ENCODE data around the gene HABP2. TPM values are rescaled to one million over a fixed set of nuclear protein-coding genes. Genes with fewer than 3 reads are reported as not detected.

HABP2 gene
- total RNA-seq, 2 experiments from 2014 or later: not detected

DNA sequence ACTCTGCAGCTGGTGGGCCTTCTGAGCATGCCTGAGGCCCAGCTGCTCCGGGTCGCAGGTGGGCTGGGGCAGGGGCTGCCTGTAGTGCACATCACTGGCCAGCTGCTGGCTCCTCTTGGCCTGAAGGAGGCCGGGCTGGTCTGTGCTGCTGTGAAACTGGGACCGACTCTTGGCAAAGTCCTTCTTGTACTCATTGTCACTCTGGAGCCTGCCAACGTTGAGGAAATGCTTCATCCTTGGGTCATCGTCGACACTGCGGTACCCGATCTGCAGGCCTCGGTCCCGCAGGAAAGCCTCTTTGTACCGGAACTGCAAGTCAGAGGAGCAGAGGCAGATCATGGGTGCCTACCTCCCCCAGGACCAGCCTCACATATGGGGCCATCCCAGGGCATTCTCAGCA is 37.7 kb downstream of the HABP2 start:
- Mint-ChIP-seq H3K4me3 (no peak overlapping the region), H3K36me3 (no peaks in the 10 kb centered on the region), H3K27ac (no peak overlapping the region), H3K27me3 (peaks cover 5% of the 10 kb centered on the region), H3K4me1 (peaks cover 3% of the 10 kb centered on the region), H3K9me3 (no peaks in the 10 kb centered on the region)
- DNase-seq: no peak

- DNase-seq: no peak
- Mint-ChIP-seq H3K9me3 (no peaks in the 10 kb centered on the region), H3K4me3 (no peak overlapping the region), H3K4me1 (peaks cover 3% of the 10 kb centered on the region), H3K36me3 (no peaks in the 10 kb centered on the region), H3K27ac (no peak overlapping the region), H3K27me3 (peaks cover 5% of the 10 kb centered on the region)
Observed at GRCh38 chr10:113592380-113592779, 39.5 kb downstream of the HABP2 start.

DNA sequence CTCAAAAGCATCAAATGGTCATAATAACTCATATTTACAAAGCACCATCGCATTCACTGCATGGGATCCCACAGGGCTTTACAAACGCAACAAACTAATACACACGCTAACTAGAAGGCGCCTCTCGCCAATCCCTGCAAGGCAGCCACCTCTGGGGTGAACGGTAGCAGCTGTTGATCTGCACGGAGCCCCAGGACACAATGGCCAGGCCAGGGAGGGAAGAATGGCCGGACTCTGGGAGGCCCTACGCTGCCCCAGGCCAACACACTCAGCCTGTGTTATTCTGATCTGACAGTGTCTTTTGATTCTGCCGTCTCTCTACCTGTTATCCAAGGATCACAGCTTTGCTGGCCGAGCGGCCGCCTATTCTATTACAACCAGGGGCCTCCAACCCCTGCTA is 41.8 kb downstream of the HABP2 start:
- Mint-ChIP-seq H3K27me3 (peaks cover 7% of the 10 kb centered on the region), H3K4me3 (no peak overlapping the region), H3K4me1 (peaks cover 3% of the 10 kb centered on the region), H3K9me3 (no peaks in the 10 kb centered on the region), H3K36me3 (no peaks in the 10 kb centered on the region), H3K27ac (no peak overlapping the region)
- no peak for DNase-seq

- Mint-ChIP-seq H3K27ac (no peak overlapping the region), H3K4me3 (no peak overlapping the region), H3K9me3 (no peaks in the 10 kb centered on the region), H3K27me3 (peaks cover 10% of the 10 kb centered on the region), H3K4me1 (no peaks in the 10 kb centered on the region), H3K36me3 (no peaks in the 10 kb centered on the region)
- no peak for DNase-seq
Observed at GRCh38 chr10:113600569-113600968, 47.7 kb downstream of the HABP2 start.

DNA sequence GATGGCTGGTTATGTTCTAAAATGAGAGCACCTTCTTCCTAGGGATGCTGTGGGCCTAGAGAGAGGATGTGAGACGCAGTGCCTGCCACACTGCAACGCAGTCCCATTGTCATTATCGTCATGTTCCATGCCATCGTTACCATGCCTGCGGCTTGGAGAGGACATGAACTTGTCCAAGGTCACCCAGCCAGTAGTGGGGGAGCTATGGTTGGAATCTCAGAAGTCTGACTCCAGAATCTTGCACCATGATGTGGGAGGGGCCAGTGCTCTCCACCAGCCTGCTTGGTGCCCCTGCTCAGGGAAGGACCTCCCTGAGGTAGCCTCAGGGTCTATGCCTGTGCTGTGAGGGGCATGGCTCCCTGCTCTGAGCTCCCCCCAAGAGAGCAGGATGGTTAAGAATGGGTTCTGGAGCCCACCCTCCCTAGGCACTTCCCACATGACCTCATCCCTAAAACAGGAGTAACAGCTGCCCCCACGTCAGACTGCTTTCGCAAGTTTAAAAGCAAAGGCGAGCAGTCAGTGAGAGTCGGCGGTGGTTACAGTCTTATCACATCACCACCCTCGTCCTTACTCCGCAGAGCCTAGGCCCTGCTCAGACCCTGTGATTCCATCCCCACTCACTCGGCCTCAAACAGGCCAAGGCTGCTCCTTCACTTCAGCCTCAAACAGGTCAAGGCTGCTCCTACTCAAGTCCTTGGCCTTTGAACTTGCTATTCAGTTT is 50.4 kb downstream of the HABP2 start:
- no peak overlapping the region for H3K27ac Mint-ChIP-seq
- H3K36me3 Mint-ChIP-seq: no peaks in the 10 kb centered on the region
- H3K4me1 Mint-ChIP-seq: no peaks in the 10 kb centered on the region
- DNase-seq: no peak
- peaks cover 12% of the 10 kb centered on the region for H3K27me3 Mint-ChIP-seq
- H3K9me3 Mint-ChIP-seq: no peaks in the 10 kb centered on the region
- H3K4me3 Mint-ChIP-seq: no peak overlapping the region

DNA sequence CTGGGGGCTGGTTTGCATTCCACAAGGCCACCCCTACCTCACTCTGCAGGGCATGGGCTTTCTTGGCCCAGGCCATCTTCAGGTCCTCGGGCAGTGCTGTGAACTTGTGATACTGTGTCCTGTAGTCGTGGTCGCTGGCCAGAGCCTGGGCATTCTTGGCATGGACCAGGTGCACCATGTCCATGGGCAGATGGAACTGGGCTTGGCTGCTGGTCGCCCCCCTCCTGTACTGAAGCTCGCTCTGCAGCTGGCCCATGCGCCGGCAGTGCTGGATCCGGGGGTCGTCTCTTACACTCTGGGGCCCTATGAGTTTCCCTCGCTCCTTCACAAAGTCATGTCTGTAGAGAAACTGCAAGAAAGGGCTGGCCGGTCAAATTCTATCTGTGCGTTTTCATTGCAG is 51.7 kb downstream of the HABP2 start:
- no peaks in the 10 kb centered on the region for H3K4me1 Mint-ChIP-seq

DNA sequence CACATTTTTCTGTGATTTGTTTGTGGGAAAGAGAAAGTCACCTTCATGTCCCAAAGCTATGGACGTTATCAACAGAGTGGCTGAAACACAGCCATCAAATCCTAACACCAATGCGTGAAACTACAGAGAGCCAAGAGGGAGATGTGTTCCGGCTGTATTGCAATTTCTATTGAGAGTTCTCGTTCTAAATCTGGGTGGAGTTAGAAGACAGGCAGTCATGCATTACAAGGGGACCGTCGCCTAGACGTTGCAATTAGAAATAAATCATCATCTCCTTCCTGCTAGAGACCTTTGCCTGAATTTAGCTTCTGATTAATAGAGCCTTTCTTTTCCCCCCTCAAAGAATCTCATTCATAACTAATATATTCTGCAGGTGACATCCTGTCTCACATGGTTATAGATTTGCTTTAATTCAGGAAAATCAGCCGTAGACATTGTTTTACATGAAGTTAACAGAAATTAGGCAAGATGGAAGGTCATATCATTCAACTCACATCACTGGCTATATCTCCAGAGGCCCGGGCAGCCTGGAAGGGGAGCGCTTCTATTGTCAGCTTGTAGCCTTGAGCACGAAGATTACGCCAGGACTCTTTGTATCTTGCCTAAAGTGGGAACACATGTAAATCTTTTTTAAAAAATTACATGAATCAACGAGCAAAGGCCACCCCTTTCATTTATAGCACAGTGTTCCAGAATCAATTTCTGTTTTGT is 52.6 kb downstream of the HABP2 start:
- Mint-ChIP-seq H3K4me3 (no peak overlapping the region), H3K36me3 (no peaks in the 10 kb centered on the region), H3K9me3 (no peaks in the 10 kb centered on the region), H3K27me3 (peaks cover 24% of the 10 kb centered on the region), H3K4me1 (no peaks in the 10 kb centered on the region), H3K27ac (no peak overlapping the region)
- no peak for DNase-seq

More for the DNA sequence above, 51.7 kb downstream of the HABP2 start:
- no peaks in the 10 kb centered on the region for H3K36me3 Mint-ChIP-seq
- peaks cover 20% of the 10 kb centered on the region for H3K27me3 Mint-ChIP-seq
- H3K9me3 Mint-ChIP-seq: no peaks in the 10 kb centered on the region
- H3K4me3 Mint-ChIP-seq: no peak overlapping the region
- H3K27ac Mint-ChIP-seq: no peak overlapping the region
- no peak for DNase-seq

GRCh38 chr10:113609704-113610108 is 56.9 kb downstream of the HABP2 start:
- Mint-ChIP-seq H3K27ac (no peak overlapping the region), H3K4me1 (no peaks in the 10 kb centered on the region), H3K36me3 (no peaks in the 10 kb centered on the region), H3K27me3 (peaks cover 36% of the 10 kb centered on the region), H3K9me3 (no peaks in the 10 kb centered on the region), H3K4me3 (no peak overlapping the region)
- no peak for DNase-seq

DNA sequence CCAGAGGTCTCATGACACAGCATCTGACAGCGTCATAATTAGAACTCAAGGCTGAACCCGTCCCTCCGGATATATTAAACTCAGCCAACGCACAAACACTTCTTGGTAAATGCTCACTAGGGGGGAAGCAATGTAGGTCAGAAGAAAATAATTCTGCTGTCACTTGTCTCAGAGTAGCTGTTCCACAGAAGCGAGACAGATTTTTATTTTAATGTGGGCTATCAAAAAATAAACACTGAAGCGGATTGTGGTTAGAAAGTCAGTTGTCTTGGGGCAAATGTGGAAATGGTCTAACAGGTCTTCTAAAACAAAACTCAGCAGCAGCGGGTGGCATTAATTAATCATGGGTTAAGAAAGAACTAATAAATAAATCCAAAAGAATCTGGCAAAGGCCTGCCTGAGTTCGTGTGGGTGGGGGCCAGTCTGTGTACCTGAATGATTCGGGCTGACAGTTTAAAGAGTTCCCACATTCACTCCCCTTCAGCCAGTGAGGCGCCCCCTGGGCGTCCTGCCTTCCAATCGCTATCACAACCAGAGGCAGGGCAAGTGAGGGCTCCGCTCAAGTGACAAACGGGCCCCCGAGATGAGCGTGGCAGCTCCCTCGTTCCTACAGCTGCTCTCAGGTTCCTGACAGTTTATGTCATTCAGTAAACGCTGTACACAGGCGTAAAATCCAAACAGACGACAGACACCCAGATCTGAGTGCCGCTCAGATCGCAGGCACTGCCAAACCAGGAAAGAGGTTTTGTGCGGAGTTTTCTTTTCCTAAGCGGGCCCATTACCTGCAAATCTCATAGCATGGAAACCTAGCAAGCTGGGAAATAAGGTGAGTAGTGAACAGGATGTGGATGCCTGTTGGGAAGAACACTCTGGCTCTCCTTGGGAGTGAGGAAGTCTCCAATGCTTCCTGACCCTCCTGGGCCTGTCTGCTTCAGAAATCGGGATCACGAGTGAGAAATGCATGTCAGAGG is 58.1 kb downstream of the HABP2 start:
- no peaks in the 10 kb centered on the region for H3K4me1 Mint-ChIP-seq
- peaks cover 38% of the 10 kb centered on the region for H3K27me3 Mint-ChIP-seq

DNA sequence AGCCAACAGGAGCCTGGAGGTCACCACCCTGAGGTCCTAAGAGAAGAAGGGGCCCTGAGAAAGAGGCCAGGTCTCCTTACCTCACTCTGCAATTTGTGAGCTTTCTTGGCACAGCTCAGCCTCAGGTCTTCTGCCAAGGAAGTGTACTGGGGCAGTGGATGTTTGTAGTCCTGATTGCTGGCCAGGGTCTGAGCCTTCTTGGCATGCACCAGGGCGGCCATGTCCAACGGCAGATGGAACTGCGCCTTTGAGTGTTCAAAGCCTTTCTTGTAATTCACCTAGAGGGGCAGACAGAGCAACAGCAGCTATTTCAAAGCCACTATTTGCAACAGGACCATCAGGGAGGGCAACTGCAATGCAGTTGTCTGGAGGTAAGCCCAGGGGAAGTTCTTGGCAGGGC is 59.3 kb downstream of the HABP2 start:
- no peaks in the 10 kb centered on the region for H3K4me1 Mint-ChIP-seq
- no peaks in the 10 kb centered on the region for H3K9me3 Mint-ChIP-seq
- peaks cover 51% of the 10 kb centered on the region for H3K27me3 Mint-ChIP-seq
- no peaks in the 10 kb centered on the region for H3K36me3 Mint-ChIP-seq
- H3K27ac Mint-ChIP-seq: no peak overlapping the region
- DNase-seq: no peak
- H3K4me3 Mint-ChIP-seq: no peak overlapping the region

More for the DNA sequence above, 58.1 kb downstream of the HABP2 start:
- Mint-ChIP-seq H3K36me3 (no peaks in the 10 kb centered on the region), H3K4me3 (no peak overlapping the region), H3K9me3 (no peaks in the 10 kb centered on the region), H3K27ac (no peak overlapping the region)
- DNase-seq: no peak

- Mint-ChIP-seq H3K9me3 (no peaks in the 10 kb centered on the region), H3K36me3 (no peaks in the 10 kb centered on the region), H3K27me3 (peaks cover 58% of the 10 kb centered on the region), H3K27ac (no peak overlapping the region), H3K4me1 (no peaks in the 10 kb centered on the region), H3K4me3 (no peak overlapping the region)
- no peak for DNase-seq
Observed at GRCh38 chr10:113613427-113613826, 60.6 kb downstream of the HABP2 start.

DNA sequence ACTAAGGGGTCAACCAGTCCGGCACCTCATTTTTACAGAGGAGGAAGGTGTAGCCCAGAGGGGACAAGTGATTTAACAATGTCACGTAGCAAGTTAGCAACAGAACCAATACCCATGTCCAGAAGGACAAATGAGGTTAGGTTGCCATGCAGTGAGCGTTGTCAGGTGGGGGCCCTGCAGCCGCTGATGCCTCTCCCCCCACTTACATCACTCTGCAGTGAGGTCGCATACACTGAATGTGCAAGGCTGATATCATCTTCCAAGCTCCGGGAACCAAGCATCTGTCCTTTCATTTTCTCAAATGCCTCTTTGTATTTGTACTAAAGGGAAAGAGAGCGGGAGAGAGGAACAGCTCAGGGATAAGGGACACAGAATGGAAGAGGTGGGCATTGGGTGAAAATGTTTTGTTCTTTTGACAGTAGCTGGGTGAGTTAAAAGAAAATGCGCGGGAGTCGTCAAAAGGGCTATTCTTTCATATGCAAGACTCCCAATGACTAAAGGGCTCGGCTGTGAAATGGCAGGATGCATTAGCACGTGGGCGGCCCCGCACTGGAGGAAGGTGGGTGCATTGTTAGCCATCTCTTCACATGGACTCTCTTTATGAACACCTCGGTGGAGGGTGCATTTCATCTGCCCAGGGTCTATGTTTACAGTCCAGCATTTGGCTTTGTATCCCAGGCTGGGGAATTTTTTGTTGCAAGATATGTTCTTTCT is 61.3 kb downstream of the HABP2 start:
- Mint-ChIP-seq H3K27ac (no peak overlapping the region), H3K27me3 (peaks cover 60% of the 10 kb centered on the region), H3K9me3 (no peaks in the 10 kb centered on the region), H3K36me3 (no peaks in the 10 kb centered on the region), H3K4me1 (no peaks in the 10 kb centered on the region), H3K4me3 (no peak overlapping the region)
- no peak for DNase-seq

DNA sequence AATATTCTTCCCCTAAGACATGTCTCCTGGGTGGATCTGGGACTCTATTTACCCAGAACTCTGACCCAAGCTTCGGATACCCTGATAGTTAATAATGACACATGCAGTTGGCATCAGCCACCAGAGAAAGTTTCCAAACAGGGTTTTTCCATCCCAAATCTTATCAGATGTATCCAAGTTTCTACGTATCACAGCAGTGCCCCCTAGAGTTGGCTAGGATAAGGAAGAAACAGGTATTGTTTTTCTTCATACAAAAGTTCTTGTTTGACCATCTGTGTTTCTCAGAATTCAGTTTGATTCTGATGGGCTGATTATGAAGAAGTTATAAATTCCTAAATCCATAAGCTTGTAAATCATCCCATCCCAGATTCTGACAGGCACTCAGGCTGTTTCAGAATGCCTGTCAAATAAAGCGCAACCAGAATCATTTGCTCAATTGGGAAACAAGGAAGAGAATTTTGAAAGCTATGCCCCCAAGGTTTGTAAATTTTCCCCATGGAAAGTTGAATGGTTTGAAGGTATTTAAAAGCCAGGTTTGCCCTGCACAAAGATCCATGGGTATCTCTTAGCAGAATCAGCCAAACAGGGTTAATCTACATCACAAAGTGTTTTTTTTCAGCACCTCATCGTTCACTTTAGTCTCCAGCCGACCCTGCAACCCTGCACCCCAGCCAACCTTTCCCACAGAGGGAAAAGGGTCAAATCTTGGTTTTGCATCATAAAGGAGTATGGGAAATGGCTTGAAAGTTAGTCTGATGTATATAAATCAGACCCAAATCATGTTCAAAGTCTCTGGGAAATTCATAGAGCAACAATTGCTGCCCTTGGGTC is 63.6 kb downstream of the HABP2 start:
- Mint-ChIP-seq H3K9me3 (no peaks in the 10 kb centered on the region), H3K36me3 (no peaks in the 10 kb centered on the region), H3K4me1 (no peaks in the 10 kb centered on the region), H3K27me3 (peaks cover 55% of the 10 kb centered on the region), H3K4me3 (no peak overlapping the region), H3K27ac (no peak overlapping the region)
- DNase-seq: no peak

DNA sequence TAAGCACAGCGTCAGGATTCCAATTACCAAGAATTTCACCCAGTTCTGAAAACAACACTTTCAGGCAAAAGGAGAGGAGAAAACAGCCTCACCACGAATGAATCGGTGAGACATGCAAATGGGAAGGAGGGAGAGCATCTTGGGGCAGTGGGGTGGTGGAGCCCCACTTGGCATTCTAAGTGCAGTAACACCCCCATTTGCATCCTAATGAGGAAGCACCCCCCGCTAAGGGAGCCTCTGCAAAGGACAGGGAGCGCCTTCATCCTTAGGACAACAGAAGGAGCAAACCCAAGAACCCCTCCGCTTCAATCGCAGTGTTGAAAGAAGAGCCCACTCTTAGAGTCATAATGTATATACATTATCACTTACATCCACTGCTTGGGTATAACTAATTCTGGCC is 64.2 kb downstream of the HABP2 start:
- H3K36me3 Mint-ChIP-seq: no peaks in the 10 kb centered on the region
- no peak overlapping the region for H3K27ac Mint-ChIP-seq
- peaks cover 55% of the 10 kb centered on the region for H3K27me3 Mint-ChIP-seq
- no peaks in the 10 kb centered on the region for H3K9me3 Mint-ChIP-seq
- H3K4me3 Mint-ChIP-seq: no peak overlapping the region
- DNase-seq: no peak
- H3K4me1 Mint-ChIP-seq: no peaks in the 10 kb centered on the region

All from activated naive CD8-positive, alpha-beta T cell treated with anti-CD3 and anti-CD28 coated beads for 36 hours (primary cell).